HepG2 (cell line): ENCODE data around the gene MAP3K8. TPM values are rescaled to one million over a fixed set of nuclear protein-coding genes. Genes with fewer than 3 reads are reported as not detected.

Experiments used
- BRCA1 ChIP-seq: sonication (generic); formaldehyde crosslinking; IDR thresholded peaks from 2 replicates; pipeline ENCODE4 v1.4.0; 2020; ENCODE audit warnings: missing genetic modification reagents
- CERS6 ChIP-seq: sonication (generic); formaldehyde crosslinking; IDR thresholded peaks from 2 replicates; pipeline ENCODE4 v1.5.0; 2020; ENCODE audit warnings: missing genetic modification reagents
- CREB1 ChIP-seq, 2 experiments: fragments of 450-650 bp in 1 of 2; IDR thresholded peaks; 2 replicates each; pipeline ENCODE4 v1.6.1; 2016 to 2017; ENCODE audit warnings: control low read depth in 1 of 2, mild to moderate bottlenecking in 1 of 2, missing compliant biosample characterization in 1 of 2, missing genetic modification characterization in 1 of 2
- CTCF ChIP-seq: sonication (generic); formaldehyde crosslinking; IDR thresholded peaks from 2 replicates; pipeline ENCODE4 v1.5.0; 2020; ENCODE audit warnings: mild to moderate bottlenecking, missing genetic modification reagents, moderate library complexity
- FOXK1 ChIP-seq: sonication (generic); formaldehyde crosslinking; IDR thresholded peaks from 2 replicates; pipeline ENCODE4 v1.4.0; 2020; ENCODE audit warnings: low read depth, missing genetic modification reagents, borderline replicate concordance
- FUBP1 ChIP-seq: sonication (generic); formaldehyde crosslinking; IDR thresholded peaks from 2 replicates; pipeline ENCODE4 v1.5.1; 2020; ENCODE audit warnings: missing genetic modification reagents, mild to moderate bottlenecking, borderline replicate concordance
- IKZF5 ChIP-seq: IDR thresholded peaks from 2 replicates; pipeline ENCODE4 v1.6.1; 2018; ENCODE audit warnings: missing genetic modification reagents, mild to moderate bottlenecking, missing compliant biosample characterization
- KAT8 ChIP-seq: IDR thresholded peaks from 2 replicates; pipeline ENCODE4 v1.6.1; 2016; ENCODE audit warnings: missing genetic modification reagents, missing compliant biosample characterization
- MLLT10 ChIP-seq: sonication (generic); formaldehyde crosslinking; IDR thresholded peaks from 2 replicates; pipeline ENCODE4 v1.4.0; 2020; ENCODE audit warnings: missing genetic modification reagents
- MTA3 ChIP-seq: sonication (generic); formaldehyde crosslinking; IDR thresholded peaks from 2 replicates; pipeline ENCODE4 v1.4.0; 2020; ENCODE audit warnings: missing genetic modification reagents
- TAF15 ChIP-seq: fragments of 200-400 bp; formaldehyde crosslinking; IDR thresholded peaks from one replicate; pipeline ENCODE4 v1.6.1; 2018; ENCODE audit warnings: mild to moderate bottlenecking, low read depth, low read length; ENCODE audit not compliant: poor library complexity, severe bottlenecking
- TFDP2 ChIP-seq: sonication (generic); formaldehyde crosslinking; IDR thresholded peaks from 2 replicates; pipeline ENCODE4 v1.4.0; 2020; ENCODE audit warnings: missing genetic modification reagents
- ZBTB33 ChIP-seq: sonication (generic); formaldehyde crosslinking; IDR thresholded peaks from 2 replicates; pipeline ENCODE4 v1.4.0; 2020; ENCODE audit warnings: missing genetic modification reagents
- ZNF770 ChIP-seq: sonication (generic); formaldehyde crosslinking; IDR thresholded peaks from 2 replicates; pipeline ENCODE4 v1.5.0; 2020; ENCODE audit warnings: mild to moderate bottlenecking, missing genetic modification reagents
- ZZZ3 ChIP-seq: sonication (generic); formaldehyde crosslinking; IDR thresholded peaks from 2 replicates; pipeline ENCODE4 v1.4.0; 2020; ENCODE audit warnings: missing genetic modification reagents, mild to moderate bottlenecking, borderline replicate concordance
- polyA plus RNA-seq, 8 experiments: library from polyadenylated mRNA; depleted of rRNA in 3 of 8; stranded (reverse) in 7 of 8; unstranded in 1 of 8; fragments of >200 nt; fragmentation: Illumina TruSeq in 4 of 8; extraction: Trizol in 4 of 8; gene quantifications; 2 replicates each; pipeline versions ENCODE4 v1.2.1 to v1.2.3, GENCODE V29; 2011 to 2016; ENCODE audit warnings: low read depth in 4 of 8, missing spikeins in 1 of 8, mixed read lengths in 1 of 8; ENCODE audit not compliant: insufficient read depth in 1 of 8
- total RNA-seq, 5 experiments: library from RNA; depleted of rRNA; stranded (reverse); fragments of >200 nt; fragmentation: Illumina TruSeq; extraction: Trizol; gene quantifications; 2 replicates each; pipeline ENCODE4 v1.2.3, GENCODE V29; 2016; ENCODE audit warnings: low read depth in 1 of 5

Gene MAP3K8
- total and polyA plus RNA-seq, 2 of the 13 experiments (the other 11 are each of a cell fraction or from before 2014, with no cell fraction given), result 19.3 to 37.9 TPM

GRCh38 chr10:30434273-30435072, 489 bp downstream of the MAP3K8 start (continued):
- peak; percentile 34; the same call in 1 of the 2 replicates for TF ChIP-seq ZNF770 (CRISPR knock-in tag)
- peak; percentile 55; the same call in 1 of the 2 replicates for TF ChIP-seq TFDP2 (CRISPR knock-in tag)
- TF ChIP-seq CREB1 (IDR thresholded peaks at IDR 0.05), result no peak
- no peak for TF ChIP-seq CREB1 (CRISPR knock-in tag; IDR thresholded peaks at IDR 0.05)
- TF ChIP-seq MLLT10 (CRISPR knock-in tag), result no peak
- peak; percentile 74 for TF ChIP-seq IKZF5
- no peak for TF ChIP-seq ZZZ3
- TF ChIP-seq BRCA1, result peak; percentile 89; the same call in 1 of the 2 replicates
- peak; percentile 85 for TF ChIP-seq TAF15
- no peak for TF ChIP-seq FUBP1 (CRISPR knock-in tag)
- peak; percentile 72; the same call in 1 of the 2 replicates for TF ChIP-seq FOXK1 (CRISPR knock-in tag)
- TF ChIP-seq ZBTB33, result peak; percentile 49; the same call in 1 of the 2 replicates
- TF ChIP-seq KAT8 (CRISPR knock-in tag), result peak; percentile 57; the same call in 1 of the 2 replicates
- TF ChIP-seq MTA3, result no peak
- peak; percentile 30 for TF ChIP-seq CTCF
- 0 out of 2 replicates have a peak, but pooled peaks have one; percentile 10 for TF ChIP-seq CERS6 (CRISPR knock-in tag)
